Measurements from ENCODE around the gene SHCBP1.
"Not testable (repeated sequence)": the region's sequence is repeated elsewhere in the genome, so short reads cannot be mapped to it uniquely, and the experiment has no call there.

The SHCBP1 gene, protein sequence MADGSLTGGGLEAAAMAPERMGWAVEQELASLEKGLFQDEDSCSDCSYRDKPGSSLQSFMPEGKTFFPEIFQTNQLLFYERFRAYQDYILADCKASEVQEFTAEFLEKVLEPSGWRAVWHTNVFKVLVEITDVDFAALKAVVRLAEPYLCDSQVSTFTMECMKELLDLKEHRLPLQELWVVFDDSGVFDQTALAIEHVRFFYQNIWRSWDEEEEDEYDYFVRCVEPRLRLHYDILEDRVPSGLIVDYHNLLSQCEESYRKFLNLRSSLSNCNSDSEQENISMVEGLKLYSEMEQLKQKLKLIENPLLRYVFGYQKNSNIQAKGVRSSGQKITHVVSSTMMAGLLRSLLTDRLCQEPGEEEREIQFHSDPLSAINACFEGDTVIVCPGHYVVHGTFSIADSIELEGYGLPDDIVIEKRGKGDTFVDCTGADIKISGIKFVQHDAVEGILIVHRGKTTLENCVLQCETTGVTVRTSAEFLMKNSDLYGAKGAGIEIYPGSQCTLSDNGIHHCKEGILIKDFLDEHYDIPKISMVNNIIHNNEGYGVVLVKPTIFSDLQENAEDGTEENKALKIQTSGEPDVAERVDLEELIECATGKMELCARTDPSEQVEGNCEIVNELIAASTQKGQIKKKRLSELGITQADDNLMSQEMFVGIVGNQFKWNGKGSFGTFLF

DNA sequence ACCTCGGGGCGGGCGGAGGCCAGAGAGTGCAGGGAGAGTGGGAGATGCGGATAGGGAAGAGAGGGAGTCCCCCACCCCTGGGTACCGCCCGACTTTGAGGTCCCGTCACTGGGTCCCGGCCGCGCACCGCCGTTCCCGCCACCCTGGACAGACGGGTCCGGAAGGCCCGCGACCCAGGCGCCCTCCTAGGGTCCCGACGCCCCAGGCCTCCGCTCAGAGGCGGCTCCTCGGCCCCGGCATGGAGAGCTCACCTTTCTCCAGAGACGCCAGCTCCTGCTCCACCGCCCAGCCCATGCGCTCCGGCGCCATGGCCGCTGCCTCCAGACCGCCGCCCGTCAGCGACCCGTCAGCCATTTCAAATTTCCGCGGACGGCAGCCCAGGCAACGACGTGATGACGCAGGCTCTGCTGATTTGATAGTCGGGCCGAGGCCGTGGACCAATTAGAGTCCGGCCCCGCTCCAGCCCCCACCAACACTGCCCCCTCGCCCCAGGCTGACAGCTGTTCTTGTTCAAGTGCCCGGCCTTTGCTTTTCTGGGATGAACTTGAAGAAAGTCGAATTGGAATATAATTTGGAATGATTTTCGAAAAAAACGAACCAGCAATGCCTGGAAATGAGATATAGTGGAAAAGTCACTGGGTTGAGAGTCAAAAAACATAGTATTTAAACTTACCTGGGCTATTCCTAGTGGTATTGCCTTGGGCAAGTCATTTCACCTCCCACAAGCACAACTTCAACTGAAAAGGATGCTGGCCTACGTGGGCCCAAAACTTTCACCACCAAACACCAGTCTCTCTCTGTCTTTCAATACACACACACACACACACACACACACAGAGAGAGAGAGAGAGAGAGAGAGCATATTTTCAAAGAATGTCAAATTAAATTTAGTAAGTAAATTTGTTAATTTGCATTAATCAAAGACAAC is at the start of gene SHCBP1:
Gene SHCBP1 (minus strand): TSS at position 374 of the 928 bp plus-strand sequence. CDS start 20 bp downstream, at position 354.
- DNase-seq (ENCODE audit: low read depth in 2 of 2) = peak; percentile 70 to 80

DNA sequence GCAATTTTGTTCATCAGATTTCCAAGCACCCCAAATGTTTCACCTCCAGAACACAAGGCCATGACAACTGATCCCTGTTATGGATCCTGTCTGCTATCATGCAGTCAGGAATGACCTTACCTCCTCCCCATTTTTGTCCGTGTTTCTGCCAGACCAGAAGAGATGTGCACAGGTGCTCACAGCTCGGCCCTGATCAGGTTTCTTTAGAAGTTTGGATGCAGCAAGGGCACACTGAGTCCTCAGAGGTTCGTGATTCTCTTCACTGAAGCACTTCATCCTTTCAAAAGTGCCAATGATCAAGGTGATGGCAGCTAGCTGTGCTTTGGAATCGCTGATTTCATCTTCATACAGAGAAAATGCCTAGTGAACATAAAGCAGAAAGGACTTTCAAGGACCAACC is 40.9 kb upstream of the SHCBP1 start:
- DNase-seq (ENCODE audit: low read depth in 2 of 2) = no peak

DNA sequence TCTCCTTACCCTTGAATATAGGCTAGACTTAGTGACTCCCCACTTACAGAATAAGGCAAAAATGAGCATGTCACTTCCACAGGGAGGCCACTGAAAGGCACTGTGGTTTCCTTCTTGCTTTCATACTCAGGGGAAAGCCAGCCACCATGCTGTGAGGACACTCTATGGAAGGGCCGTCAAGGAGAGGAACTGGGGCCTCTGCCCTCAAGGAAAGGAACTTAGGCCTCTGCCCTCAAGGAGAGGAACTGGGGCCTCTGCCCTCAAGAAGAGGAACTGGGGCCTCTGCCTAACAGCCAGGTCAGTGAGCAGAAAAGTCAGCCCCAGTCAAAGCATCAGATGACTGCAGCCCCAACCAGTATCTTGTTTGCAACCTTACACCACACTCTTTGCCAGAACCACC is 37.7 kb upstream of the SHCBP1 start:
- DNase-seq (ENCODE audit: low read depth in 2 of 2) = peak in 1 of 2 donors; percentile 3

DNA sequence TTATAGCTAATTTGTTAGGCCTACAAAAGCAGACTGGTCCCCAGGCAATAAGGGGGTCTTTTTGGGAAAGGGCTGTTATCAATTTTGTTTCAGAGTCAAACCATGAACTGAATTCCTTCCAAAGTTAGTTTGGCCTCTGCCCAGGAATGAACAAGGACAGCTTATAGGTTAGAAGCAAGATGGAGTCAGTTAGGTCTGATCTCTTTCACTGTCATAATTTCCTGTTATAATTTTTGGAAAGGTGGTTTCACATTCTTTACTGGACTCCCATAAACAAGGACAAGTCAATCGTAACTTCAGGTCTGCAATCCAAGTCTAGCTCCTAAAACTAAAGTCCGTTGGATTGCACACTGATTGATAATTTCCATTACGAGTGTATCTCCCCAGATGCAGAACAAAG is 30.1 kb upstream of the SHCBP1 start:
- DNase-seq (ENCODE audit: low read depth in 2 of 2) = no peak

DNA sequence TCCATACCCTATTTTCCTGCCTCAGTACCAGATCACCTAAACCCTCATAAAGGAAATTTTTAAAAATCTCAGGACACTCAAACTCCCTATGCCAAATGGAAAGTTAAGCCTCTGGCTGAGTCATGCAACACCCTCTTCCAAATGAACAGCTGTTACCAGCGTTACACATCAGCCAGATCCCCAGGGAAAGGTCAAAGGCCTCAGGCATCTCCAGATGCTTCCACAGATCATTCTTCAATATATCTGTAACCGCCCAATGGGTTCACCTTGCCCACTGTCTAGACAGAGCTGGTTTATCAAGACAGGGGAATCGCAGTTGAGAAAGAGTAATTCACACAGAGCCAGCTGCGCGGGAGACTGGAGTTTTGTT is 29.1 kb upstream of the SHCBP1 start:
- no peak for DNase-seq (ENCODE audit: low read depth in 2 of 2)

DNA sequence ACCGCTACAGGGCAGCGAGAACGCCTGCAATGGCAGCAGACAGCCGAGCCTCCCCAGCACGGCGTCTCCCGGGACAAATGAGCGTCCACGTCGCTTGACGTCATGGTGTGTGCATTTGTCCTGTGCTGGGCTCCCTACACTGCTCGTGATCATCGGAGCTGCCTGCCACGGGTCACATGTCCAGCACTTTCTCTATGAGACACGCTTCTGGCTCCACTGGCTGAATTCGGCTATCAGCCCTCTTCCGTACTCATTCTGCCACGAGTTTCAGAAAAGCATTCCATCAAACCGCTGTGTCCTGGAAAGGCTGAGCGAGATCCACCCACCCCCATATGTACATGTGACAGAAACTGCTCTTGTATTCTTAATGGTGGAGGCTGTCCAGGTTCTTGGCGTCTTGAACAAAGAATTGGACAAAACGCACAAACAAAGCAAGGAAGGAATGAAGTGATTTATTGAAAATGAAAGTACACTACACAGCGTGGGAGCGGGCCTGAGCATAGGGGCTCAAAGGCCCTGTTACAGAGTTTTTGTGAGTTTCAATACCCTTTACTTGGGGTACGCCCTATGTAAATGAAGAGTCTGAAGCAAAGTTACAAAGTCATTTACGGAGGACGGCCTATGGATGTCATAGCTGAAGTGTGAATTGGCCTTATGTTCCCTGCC is 28.5 kb upstream of the SHCBP1 start:
- no peak for DNase-seq (ENCODE audit: low read depth in 2 of 2)

DNA sequence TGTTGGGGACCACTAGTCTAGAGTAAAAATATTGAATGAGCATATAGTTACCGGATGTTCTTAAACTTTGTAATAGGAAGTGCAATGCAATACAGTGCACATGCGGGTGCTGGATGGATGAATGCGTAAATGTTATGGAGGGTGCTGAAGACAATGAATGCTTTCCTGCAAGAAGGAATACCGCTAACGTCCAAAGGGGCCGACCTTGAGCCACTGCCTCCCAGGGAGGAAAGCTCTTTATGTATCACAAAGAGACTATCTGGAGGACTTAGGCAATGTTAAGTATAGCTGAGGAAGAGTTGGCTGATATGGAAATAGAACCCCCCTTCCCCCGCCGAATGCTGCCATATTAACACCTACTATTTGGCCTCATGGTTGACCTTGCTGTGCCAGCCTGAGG is 27.5 kb upstream of the SHCBP1 start:
- DNase-seq (ENCODE audit: low read depth in 2 of 2) = no peak

DNA sequence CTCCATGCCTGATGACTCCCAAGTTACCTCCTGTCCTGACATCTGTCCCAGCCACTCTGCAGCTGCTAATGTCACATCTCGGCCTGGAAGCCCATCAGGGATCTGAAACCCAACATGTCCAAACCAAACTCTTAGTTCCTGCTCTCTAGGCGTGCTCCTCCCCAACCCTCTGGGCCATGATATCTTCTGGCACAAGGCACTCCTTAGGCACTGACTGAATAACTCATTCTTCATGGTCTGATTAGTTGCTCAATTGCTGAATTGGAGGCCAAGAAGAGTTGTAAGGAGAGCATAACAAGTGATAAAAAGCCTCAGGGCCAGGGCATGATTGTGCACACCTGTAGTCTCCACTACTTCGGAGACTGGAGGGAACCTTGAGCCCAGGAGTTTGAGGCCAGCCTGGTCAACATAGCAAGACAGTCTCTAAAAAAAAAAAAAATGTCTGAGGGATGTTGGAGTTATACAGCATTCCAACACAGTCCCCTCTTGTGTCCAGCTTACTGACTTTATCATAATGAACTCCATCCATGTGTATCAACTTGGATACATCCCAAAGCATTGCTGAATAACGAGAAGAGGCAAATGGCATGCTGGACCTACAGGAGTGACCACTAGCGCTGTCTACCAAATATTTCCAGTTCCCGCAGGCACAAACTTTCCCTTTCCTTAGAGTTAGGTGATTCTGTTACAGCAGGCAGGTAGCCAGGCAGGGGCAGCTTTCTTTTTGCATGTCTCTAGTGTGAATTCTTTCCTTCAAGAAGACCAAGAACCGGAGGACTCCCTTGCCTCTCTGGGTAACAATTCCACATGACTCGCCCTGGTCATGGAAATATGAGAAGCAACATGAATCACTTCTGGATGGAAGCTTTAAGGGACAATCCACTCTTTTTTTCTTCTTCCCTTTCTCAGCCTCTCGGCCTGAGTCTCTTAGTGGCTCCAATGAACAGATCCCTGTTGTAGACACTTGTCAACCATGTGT is 18.1 kb upstream of the SHCBP1 start:
- DNase-seq (ENCODE audit: low read depth in 2 of 2) = no peak

DNA sequence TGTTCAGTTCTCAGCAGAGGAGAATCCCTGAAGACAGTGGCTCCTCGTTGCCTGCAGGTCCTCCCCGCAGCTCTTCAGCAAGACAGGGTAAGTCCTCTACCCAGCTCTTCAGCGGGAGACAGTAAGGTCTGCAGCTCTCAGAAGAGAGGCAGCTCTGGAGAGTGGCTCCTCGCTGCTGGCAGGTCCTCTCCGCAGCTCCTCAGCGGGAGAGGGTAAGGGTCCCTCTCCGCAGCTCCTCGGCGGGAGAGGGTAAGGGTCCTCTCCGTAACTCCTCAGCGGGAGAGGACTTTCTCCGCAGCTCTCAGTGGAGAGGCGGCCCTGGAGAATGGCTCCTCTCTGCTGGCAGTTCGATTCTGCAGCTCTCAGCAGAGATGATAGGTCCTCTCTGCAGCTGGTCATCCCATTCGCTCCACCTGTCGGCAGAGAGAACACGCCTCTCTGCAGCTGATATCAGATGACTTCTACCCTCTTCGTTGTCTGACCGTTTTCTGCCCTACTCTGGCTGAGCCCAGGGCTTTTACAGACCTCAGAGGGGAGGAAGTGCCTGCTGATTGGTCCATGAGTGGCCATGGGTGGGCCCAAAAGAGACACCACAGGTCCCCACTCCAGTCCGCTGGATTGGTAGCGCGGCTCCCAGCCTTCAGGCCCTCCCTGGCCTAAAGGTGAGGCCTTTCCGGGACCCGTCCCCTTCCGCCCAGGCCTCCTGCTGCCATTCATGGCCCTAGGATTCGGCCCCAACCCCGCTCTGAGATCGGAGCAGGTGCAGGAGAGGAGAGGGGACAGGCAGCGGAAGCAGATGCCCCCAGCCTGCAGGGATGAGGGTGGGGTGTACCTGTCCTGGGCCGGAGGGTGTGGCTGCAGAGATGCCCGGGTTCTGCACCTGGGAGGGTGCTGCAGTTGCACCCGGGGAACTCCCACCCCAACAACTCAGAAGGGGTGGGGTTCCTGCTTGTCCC is 11.9 kb upstream of the SHCBP1 start:
- no peak for DNase-seq (ENCODE audit: low read depth in 2 of 2)

DNA sequence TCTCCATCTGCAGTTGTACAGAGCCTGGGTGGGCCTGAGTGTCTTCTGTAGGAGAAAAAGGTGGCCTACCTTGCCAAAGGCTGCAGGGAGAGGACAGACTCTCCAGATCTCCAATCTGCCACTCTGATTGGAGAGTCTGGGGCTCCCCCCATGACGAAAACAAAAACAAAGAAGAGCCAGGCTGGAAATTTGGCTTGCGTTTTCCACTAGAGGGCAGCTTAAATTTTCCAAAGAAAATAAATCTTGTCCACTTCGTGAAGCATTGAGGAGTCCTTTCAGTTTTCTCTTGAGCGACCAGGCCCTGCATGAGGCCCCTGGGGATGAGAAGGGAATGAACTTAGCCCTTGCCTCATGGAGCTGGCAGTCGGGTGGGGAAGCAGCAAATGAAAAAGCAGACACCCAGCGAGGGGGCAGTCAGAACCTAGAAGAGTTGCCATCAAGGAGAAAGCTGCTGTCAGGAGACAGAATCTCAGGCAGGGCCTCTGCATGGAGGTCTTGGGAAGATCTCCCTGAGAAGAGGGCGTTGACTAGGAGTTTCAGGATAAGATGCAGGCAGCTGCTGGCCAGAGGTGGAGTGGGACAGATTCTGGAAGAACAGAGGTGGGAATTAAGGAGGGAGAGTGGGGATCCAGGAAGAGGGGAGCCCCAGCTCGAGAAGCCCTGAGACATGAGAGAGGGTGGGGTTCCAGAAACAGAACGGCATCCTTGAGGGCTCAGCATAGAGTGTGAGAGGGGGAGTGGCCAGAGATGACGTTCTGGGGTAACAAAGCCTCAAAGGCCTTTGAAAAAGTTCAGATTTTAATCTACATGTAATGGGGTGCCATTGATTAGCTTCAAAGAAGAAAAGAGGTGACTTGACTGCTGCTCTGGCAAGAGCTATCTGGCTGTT is 8.4 kb upstream of the SHCBP1 start:
- DNase-seq (ENCODE audit: low read depth in 2 of 2) = no peak

DNA sequence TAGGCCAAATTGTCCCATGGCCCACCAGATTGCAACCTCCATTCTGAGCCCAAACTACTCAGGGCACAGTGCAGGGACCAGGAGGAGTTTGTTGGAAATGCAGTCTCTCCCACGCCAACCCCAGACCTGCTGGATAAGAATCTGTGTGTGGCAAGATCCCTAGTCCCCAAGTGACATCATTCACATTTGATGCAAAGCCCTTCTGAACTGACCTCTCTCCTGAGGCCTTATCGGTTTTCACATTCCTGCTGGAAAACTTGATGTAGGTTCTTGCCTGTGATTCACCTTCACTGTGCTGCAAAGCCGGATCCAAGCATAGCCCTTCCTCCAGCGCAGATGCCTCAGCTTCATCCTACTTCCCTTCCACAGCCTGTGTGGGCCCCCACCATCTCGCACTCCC is 6.6 kb upstream of the SHCBP1 start:
- no peak for DNase-seq (ENCODE audit: low read depth in 2 of 2)

DNA sequence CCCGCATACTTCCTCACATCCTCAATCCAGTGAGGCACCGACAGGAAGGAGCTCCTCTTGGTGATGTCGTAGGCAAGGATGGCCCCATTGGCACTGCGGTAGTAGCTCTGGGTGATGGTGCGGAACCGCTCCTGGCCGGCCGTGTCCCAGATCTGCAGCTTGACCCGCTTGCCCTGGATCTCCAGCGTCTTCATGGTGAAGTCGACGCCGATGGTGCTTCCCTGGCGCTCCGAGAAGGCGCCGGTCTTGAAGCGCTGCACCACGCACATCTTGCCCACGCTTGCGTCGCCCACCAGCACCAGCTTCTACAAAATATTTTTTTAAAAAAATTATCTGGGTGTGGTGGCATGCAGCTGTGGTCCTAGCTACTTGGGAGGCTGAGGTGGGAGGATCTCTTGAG is 5.5 kb upstream of the SHCBP1 start:
- not testable (repeated sequence) for DNase-seq (ENCODE audit: low read depth in 2 of 2)

DNA sequence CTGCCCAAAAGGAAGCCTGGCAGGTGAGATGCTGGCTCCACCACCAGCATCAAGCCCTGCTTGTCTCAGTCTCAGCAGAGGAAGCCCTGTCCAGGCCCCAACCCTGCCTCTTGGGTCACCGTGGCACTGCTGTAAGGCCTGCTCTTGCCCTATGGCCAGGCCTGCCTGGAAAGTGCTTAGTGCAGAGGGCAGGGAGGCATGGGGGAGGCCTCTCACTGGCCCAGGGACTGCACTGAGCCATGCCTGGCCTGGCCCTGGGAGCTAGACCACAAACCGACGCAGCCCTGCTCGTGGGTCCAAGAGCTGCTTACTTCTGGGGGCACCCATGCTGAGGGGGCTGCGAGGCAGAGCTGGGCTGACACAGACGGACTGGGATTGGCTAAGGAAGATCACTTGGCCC is 3.7 kb upstream of the SHCBP1 start:
- not testable (repeated sequence) for DNase-seq (ENCODE audit: low read depth in 2 of 2)

DNA sequence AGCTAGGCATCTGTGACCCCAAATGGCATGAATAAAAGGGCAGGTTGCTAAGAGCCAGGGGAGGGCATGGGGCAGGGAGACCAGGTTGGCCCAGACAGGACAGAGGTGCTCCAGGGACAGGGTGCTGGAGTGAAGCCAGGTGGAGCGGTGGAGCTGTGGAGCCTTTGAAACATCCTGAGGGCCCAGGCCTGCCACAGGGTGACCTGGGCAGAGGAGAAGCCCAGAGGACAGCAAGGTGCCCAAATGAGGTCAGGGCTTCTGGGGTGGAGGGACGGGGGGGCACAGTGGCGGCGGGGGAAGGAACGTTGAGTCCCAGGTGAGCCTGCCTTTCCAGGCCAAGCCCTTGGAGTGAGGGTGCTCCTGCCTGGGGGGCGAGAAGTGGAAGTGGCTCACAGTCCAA is 2.5 kb upstream of the SHCBP1 start:
- not testable (repeated sequence) for DNase-seq (ENCODE audit: low read depth in 2 of 2)

DNA sequence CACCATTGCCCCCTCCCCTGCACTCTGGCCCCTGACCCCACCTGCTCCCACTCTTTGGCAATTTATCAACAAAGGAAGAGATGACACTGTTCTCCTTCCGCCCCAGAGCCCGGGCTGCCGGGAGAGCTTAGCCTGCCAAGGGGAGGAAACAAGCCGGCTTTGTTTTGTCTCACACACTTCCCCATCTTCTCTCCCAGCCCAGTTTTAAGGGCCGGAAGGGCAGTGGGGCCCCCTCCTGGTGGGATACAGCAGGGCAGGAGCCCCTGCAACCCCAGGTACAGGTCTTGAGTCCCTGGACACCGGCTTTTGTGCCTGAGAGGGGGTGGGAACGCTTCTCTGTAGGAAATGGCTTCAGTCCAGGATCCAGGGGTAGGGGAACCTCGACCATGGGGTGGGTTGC is 2.1 kb upstream of the SHCBP1 start:
- not testable (repeated sequence) for DNase-seq (ENCODE audit: low read depth in 2 of 2)

DNA sequence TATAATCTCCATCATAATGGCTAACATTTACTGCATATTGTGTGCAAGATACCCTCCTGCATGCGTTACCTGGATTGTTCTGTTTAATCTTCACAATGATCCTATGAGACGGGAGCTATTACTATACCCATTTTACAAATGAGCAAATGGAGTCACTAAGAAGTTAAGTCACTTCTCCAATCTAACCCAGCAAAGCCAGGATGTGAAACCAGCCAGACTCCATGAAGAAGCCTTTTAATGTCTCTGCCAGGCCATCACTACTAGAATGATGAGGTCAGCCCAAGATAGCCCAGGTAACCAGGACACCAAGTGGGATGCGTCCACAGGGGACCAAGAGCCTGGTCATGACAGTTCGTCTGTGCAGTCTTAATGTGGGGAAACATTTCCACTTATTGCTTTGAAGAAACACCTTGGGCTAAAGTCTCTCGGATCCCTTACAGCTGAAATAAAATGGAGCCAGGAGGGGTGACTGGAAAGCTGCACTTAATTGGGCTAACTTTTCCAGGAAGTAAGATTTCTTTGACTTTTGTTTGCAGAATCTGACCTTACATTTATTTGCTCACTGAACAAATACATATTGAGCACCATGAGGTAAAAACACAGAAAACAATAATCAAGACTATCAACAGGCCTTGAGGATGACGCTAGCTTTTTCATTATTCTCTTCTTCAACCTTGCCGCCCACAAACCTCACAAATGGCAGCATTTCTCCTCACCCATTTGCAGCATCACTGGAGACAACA is 926 bp upstream of the SHCBP1 start:
- no peak for DNase-seq (ENCODE audit: low read depth in 2 of 2)

DNA sequence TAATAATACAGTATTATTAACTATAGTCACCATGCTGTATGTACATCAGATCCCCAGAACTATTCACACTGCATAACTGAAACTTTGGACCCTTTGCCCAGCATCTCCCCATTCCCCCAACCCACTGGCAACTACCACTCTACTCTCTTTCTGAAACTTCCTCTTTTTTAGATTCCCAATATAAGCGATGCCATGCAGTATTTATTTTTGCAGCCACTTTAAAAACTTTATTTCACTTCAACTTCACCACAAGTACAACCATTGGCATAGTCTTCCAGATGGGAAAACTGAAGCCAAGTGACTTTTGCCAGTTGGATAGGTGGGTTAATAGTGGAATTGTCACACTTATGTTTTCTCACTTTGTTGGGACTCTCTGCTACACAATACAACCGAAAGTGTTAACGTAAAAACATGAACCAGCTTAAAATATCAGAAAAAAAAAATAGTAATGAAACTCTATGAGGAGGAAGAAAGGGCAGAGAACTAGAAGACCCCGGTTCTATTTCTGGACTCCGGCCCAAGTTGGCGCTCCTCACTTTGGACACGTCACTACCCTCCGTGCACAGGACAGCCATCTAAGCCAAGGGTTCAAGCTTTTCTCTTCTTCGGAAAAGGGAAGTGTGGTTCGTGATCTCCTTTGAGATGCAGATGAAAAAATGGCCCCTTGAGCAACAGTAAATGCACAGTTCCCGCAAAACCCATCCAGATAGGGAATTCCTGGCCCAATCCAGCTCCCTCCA is 743 bp downstream of the SHCBP1 start:
- no peak for DNase-seq (ENCODE audit: low read depth in 2 of 2)
